Stimulated activated CD8-positive, alpha-beta memory T cell treated with anti-CD3 and anti-CD28 coated beads, Interleukin-12 subunit alpha, Interleukin-12 subunit beta, amount 100 ng/mL, for 24 hours (primary cell): ENCODE measurements around the gene SRGAP1.
"Not testable (repeated sequence)": the region's sequence is repeated elsewhere in the genome, so short reads cannot be mapped to it uniquely, and the experiment has no call there.

Experiments
- DNase-seq: peaks from one replicate; pipeline ENCODE4 v3.0.0-alpha.2; 2020; ENCODE audit errors: extremely low read depth

The SRGAP1 gene

DNA sequence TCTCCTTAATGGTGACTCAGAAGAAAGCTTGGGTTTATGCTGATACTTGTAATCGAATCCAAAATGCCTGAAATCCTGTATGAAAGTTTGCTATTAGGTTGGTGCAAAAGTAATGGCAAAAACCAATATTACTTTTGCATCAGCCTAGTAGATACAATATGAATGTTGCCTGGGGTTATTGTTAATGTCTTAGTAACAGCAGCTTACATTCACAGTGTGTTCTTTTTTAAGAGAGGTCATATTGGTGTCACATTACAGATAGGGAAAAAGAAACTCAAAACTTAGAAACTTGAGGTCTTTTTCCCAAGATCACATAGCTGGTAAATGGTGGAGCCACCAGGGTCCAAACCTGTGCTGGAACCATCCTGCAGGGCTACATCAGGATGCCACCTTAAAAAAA lies 25.2 kb downstream of the SRGAP1 start:
- DNase-seq = no peak

GRCh38 chr12:63870838-63871237 lies 26.3 kb downstream of the SRGAP1 start:
- DNase-seq = no peak

GRCh38 chr12:63874897-63875480 lies 30.5 kb downstream of the SRGAP1 start:
- no peak for DNase-seq

DNA sequence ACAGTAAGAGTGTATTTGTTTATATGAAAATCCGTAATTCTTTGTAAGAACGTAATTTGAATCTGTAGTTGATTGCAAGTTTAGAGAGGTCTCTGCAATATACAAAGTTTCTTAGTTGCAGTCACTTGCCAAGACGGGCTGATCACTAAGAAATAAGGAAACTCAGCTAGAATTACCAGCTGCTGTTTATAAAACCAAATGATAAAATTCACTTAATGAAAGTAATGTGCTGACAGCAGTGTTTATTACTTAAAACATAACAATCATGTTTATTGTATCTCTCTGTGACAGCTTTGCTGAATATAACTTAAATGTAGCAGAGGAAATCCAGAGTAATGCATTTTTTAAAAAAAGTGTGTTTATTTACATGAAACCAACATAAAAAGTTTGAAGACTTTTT lies 31.2 kb downstream of the SRGAP1 start:
- no peak for DNase-seq

DNA sequence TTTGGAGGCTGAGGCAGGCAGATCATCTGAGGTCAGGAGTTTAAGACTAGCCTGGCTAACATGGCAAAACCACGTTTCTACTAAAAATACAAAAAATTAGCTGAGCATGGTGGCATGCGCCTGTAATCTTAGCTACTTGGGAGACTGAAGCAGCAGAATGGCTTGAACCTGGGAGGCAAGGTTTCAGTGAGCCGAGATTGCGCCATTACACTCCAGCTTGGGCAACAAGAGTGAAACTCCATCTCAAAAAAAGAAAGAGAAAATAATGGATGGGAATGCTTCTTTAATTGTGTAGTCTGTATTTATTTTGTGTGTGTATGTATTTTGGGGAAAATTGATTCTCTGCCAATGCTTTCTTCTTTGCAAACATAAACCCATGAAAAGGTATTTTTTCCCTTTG lies 32.5 kb downstream of the SRGAP1 start:
- DNase-seq = no peak

- DNase-seq = no peak
Measured at GRCh38 chr12:63877693-63878092, 33.2 kb downstream of the SRGAP1 start.

DNA sequence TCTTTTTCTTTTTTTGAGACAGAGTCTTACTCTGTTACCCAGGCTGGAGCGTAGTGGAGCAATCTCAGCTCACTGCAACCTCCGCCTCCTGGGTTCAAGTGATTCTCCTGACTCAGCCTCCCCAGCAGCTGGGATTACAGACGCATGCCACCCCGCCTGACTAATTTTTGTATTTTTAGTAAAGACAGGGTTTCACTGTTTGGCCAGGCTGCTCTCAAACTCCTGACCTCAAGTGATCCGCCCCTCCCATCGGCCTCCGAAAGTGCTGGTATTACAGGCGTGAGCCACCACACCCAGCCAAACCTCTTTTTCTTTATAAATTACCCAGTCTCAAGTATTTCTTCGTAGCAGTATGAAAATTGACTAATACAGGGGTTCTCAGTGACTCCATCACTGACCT lies 35.7 kb downstream of the SRGAP1 start:
- DNase-seq = not testable (repeated sequence)

DNA sequence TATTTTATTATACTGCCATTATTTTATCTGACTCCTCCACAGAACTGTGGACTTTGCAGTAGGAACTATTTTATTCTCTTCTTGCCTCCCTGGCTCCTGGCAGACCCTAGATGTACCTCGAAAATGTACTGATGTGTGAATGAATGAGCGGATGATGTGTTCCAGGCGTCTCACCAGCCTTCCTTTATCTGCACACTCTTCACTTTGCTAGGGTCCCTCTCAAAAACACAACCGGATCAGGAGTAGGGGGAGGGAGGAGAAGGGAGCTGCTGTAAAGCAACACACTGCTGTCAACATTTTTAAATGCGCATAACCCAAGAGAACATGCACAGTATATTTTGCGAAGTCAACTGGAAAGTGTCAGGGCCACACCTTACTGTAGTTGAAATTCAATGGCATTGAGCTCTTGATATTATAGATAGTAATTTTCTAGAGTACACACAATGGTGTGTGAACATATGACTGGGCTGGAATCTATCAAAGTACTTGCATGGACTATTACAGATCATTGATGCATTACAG lies 36.3 kb downstream of the SRGAP1 start:
- DNase-seq = no peak

GRCh38 chr12:63882844-63883243 lies 38.3 kb downstream of the SRGAP1 start:
- DNase-seq = no peak

DNA sequence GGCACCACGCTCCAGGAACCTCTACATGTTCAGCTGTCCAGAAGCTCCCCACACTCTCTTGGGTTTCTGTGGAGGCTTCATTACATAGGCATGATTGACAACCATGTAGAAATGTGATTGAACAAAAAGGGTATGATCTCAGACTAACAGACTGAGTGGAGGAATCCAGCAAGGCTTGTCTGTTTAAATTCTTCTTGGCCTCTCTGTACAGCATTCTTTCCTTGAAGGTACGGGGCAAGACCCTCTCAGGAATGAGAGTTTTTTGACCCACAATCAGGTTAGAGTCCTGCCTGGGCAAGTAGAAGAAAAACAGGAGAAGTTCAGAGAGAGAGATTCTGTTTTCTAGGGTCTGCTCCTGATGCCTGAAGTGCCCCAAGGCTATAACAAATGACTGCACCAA lies 40.9 kb downstream of the SRGAP1 start:
- no peak for DNase-seq

DNA sequence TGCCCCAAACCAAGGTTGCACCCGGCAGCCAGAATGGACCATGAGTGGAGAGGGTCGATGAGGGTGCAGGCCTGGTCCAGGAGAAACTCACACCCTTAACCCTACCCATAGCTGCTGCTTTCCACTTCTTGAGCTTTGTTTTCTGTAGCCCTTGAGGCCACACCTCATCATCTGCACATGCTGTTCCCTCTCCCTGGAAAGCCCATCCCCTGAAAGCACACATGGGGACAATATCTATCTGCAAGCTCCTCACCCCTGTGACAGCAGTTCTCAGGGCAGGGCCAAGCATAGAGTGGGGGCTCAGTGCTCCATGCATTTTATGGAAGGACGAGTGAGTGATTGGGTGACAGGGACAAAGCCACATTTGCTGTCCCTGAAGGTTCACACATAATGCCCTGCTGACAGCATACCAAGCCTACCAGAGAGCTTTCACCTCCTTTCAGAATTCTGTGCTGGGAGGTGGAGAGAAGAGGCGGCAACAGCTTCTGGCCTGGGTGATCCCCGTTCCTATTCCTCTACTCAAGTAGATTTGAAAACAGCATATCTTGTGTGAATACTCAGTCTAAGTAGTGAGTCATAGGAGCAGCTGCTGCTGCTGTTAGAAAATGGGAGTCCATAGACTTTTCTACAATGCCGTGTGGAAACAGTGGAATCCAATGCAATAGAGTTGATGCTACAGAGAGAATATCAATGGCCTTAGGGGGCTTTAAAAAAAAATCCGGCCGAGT lies 44.6 kb downstream of the SRGAP1 start:
- no peak for DNase-seq

GRCh38 chr12:63889721-63890509 lies 45.4 kb downstream of the SRGAP1 start:
- DNase-seq = no peak

- no peak for DNase-seq
Measured at GRCh38 chr12:63893170-63893569, 48.7 kb downstream of the SRGAP1 start.

DNA sequence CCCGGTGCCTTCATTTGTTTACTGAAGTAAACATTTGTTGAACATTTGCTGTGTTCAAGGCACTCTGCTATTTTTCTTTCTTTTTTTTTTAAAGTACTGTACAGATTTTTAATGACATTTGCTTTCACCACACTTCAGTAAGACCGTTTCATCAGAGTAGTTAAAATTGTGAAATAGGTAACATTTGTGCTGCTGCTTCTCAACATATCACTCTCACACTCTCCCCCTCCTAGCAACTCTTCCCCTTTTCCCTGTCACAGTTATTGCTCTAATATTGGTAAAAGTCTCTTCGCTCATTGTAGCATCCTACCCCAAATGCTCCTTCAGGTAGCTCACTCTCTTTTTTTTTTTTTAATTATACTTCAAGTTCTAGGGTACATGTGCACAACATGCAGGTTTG lies 49.6 kb downstream of the SRGAP1 start:
- no peak for DNase-seq

DNA sequence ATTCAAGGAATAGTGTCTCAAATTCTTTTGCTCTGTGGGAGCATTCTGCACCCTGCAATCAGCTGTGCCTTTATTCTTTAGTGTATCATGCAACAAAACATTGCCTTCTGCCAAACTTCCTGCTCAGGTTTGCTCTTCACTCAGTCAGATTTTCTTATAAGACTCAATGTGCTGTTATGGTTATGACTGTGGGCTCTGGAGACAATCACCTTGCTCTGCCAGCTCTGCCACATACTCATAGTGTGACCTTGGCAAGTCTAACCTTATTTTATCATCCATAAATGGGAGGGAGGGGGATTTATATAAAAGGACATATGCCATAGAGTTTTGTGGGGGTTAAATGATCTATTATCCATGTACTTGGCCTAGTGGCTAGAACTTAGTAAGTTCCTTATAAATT lies 51.3 kb downstream of the SRGAP1 start:
- no peak for DNase-seq

GRCh38 chr12:63897931-63898330 lies 53.4 kb downstream of the SRGAP1 start:
- DNase-seq = no peak

GRCh38 chr12:63898764-63899337 lies 54.4 kb downstream of the SRGAP1 start:
- DNase-seq = no peak

DNA sequence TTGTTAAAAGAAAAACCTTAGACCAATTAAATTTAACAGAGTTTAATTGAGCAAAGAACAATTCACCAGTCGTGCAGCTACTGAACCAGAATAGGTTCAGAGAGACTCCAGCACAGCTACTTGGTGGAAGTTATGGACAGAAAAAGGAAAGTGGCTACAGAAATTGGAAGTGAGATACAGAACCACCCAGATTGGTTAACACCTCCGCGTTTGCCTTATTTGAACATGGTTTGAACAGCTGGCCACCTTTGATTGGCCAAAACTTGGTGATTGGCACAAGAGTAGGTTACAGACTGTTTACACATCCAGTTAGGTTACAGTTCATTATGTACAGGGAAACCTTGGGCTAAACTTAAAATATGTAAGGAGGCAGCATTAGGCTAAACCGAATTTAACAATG lies 54.9 kb downstream of the SRGAP1 start:
- no peak for DNase-seq

DNA sequence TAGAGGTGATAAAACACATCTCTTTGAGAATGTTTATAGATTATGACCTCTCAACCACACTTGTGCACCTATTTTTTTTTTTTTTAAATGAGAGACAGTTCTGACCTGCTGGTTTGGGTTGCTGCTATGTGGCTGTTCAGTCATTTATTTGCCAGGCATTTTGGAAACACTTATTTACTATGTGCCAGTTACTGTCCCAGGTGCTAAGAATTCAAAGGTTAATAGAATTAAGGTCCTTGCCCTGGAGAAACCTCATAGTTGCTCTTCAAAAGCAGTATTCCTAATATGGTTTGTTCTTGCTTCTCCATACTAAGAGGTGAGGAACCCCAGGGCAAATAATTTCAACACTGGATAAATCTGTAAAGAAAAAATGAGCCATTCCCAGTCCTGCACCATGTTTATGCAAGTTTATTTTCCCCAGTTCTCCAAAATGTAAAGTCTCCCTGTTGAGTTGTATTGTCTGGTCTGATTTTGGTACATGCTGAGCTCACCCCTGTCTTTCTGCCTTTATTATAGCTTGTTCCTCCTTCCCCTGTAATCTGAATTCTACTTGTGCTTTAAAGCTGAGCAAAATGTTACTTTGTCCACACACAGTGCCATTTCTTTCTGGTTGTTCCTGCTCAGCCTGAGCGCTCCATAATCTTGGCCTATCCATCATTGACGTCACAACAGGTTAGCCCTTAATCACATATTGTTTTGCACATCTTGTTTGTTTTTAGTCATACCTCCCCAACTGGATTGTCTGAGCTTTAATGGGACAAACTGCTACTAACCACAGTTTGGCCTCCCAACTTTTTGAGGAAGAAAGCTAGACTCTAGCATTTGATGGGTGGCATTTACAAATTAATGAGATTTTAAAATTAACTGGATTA lies 56.7 kb downstream of the SRGAP1 start:
- DNase-seq = no peak

DNA sequence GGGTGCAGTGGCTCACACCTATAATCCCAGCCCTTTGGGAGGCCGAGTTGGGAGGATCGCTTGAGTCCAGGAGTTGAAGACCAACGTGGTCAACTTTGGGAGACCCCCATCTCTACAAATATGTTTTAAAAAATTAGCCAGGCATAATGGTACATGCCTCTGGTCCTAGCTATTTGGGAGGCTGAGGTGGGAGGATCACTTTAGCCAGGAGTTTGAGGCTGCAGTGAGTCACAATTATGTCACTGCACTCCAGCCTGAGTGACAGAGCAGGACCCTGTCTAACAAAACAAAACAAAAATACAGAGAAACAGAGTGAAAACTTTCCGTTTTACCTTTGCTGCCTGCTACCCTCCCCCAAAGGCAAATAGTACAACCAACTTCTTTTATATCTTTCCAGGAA lies 60.2 kb downstream of the SRGAP1 start:
- DNase-seq = no peak

DNA sequence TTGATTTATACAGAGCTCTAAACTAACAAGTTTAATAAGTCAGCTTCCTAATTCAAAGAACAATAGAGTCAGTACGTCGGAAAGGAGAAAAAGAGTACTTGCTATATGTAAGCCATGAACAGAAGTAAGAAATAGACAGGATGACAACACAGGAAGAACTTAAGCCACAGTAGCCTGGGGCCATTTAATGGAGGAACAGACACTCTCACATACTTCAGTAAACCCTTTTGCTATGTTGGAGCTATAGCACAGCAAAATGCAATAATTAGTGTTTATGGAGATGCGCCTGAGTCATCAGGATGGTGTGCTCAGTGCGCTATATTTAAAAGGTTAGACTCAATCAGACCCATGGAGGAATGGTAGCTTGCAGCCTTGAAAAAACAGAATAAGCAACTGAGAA lies 61.0 kb downstream of the SRGAP1 start:
- no peak for DNase-seq
